Thyroid gland (tissue), 4 donors: Measurements from ENCODE around the gene SLC9A2.

Source experiments
- CTCF ChIP-seq, 6 experiments: fragments of 200-600 bp in 3 of 6; fragments of 450-650 bp in 3 of 6; sonication (generic) in 3 of 6; IDR thresholded peaks; one replicate each; pipeline ENCODE4 v1.5.1; 2016 to 2019; ENCODE audit warnings: antibody characterized with exemption in 6 of 6, mild to moderate bottlenecking in 2 of 6, inconsistent platforms in 1 of 6, moderate library complexity in 1 of 6
- POLR2A ChIP-seq, 2 donors: fragments of 450-650 bp; IDR thresholded peaks; one replicate each; pipeline ENCODE4 v1.6.1; 2017; ENCODE audit warnings: antibody characterized with exemption in 2 of 2, mild to moderate bottlenecking in 2 of 2, moderate library complexity in 1 of 2

- TF ChIP-seq CTCF (IDR thresholded peaks at IDR 0.05), result no peak
- no peak for TF ChIP-seq POLR2A (IDR thresholded peaks at IDR 0.05)
Measured at GRCh38 chr2:102604769-102605168, 14.6 kb upstream of the SLC9A2 start.
